GM18498 (cell line): ENCODE results near the gene NPAP1.
"Not testable (repeated sequence)": the region's sequence is repeated elsewhere in the genome, so short reads cannot be mapped to it uniquely, and the experiment has no call there.

ENCODE experiments used
- ATAC-seq: cut with Tn5 transposase; IDR thresholded peaks from one replicate; pipeline ENCODE4 v1.9.1; 2021; ENCODE audit warnings: mild to moderate bottlenecking, moderate library complexity; ENCODE audit not compliant: unreplicated experiment

The NPAP1 gene, protein sequence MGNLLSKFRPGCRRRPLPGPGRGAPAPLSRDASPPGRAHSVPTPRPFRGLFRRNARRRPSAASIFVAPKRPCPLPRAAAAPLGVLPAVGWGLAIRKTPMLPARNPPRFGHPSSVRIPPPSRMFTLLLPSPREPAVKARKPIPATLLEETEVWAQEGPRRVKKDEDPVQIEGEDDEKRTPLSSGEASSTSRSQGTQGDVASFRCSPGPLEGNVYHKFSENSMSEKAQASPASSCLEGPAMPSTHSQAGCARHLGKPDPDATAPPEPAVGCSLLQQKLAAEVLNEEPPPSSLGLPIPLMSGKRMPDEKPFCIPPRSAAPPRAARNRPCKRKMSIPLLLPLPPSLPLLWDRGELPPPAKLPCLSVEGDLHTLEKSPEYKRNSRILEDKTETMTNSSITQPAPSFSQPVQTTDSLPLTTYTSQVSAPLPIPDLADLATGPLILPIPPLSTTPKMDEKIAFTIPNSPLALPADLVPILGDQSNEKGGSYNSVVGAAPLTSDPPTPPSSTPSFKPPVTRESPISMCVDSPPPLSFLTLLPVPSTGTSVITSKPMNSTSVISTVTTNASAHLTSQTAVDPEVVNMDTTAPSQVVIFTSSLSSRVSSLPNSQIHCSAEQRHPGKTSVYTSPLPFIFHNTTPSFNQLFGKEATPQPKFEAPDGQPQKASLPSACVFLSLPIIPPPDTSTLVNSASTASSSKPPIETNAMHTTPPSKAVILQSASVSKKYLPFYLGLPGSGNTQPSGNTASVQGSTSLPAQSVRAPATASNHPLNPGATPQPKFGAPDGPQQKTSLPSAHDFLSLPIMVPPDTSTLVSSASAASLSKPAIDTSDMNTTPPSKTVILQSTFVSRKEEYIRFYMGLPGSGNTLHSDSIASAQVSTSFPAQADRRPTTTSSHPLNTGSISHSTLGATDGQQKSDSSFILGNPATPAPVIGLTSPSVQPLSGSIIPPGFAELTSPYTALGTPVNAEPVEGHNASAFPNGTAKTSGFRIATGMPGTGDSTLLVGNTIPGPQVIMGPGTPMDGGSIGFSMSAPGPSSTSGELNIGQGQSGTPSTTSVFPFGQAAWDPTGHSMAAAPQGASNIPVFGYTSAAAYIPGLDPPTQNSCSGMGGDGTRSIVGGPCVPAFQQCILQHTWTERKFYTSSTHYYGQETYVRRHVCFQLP

GRCh38 chr15:24675332-24676144 is at the start of gene NPAP1:
TSS of gene NPAP1 (plus strand) at chr15:24675775. CDS start at chr15:24675868, 93 bp downstream.
- no peak for ATAC-seq

DNA sequence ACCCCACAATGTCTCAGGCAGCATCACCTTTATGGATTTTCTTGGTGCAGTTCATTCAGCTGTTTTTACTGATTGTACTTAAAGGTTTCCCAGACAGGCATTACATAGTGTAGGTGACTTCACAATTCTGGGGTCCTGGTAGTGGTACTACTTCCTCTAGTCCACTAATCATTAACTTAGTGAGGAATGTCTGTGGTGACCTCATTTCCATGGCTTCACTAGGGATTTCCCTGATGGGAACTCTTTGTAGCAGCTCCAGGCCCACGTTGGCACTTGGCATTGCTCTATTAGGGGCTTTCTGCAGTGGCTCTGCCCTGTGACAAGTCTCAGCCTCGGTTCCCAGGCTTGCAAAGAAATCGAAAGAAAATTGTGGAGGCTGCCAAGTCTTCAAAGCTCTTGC is 48.1 kb upstream of the NPAP1 start:
- ATAC-seq: no peak

DNA sequence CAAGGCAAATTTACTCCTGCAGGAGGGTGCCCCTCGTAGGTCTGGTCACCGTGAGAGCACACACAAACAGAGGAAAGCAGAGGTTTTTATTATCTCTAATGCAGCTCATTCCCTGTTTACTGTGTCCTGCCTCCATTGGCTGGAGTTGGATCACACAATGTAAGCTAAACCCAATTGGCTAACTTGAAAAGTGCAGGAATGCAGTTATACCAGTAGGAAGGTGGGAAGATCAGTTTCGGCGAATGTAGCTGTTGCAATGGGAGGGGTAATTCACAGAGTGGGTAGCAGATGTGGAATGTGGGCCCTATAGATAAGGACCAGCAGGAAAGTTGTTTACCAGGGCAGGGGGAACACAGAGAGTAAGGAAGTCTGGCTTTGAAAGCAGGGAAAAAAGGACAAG is 42.5 kb upstream of the NPAP1 start:
- no peak for ATAC-seq

- not testable (repeated sequence) for ATAC-seq
Measured at GRCh38 chr15:24639412-24639811, 36.2 kb upstream of the NPAP1 start.

DNA sequence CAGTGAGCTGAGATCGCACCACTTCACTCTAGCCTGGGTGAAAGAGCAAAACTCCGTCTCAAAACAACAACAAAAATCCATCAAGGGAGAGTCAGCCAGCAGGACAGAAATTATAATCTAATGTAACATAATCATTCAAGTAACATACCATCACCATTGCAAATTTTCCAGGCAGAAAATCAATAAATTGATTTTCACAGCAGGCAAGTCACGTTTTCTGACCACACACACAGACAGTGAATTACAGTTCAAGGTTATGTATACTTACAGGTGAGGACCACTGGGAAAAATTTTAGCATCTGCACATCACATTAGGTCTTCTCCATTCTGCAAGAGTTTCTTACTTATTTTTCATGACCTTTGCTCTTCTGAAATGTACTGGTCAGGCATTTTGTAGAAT is 29.9 kb upstream of the NPAP1 start:
- no peak for ATAC-seq

- no peak for ATAC-seq
Measured at GRCh38 chr15:24659622-24660021, 16.0 kb upstream of the NPAP1 start.

DNA sequence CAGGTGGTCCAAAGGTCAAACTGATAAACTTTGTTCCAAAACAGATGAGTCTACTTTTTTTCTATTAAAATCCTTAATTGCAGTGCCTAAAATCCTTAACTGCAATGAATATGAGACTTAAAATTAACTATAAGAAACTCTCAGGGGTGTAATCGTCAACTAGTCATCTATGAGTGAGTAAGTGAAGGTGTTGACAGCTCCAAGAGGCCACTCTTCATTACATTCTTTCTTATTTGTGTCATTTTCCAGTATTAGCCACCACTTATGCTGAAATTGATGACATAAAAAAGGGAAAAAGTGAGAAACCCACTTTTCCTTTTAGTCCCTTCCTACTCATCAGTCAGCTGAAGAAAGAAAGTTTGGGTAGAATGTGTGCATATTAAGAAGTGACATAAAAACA is 12.6 kb upstream of the NPAP1 start:
- no peak for ATAC-seq

DNA sequence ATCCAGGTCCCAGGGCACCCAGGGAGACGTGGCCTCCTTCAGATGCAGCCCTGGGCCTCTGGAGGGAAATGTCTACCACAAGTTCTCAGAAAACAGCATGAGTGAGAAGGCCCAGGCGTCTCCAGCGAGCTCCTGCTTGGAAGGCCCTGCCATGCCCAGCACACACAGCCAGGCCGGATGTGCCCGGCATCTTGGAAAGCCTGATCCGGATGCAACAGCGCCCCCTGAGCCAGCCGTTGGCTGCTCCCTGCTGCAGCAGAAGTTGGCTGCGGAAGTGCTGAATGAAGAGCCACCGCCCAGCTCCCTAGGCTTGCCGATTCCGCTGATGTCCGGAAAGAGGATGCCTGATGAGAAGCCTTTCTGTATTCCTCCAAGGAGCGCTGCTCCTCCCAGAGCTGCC is 856 bp downstream of the NPAP1 start:
- no peak for ATAC-seq

DNA sequence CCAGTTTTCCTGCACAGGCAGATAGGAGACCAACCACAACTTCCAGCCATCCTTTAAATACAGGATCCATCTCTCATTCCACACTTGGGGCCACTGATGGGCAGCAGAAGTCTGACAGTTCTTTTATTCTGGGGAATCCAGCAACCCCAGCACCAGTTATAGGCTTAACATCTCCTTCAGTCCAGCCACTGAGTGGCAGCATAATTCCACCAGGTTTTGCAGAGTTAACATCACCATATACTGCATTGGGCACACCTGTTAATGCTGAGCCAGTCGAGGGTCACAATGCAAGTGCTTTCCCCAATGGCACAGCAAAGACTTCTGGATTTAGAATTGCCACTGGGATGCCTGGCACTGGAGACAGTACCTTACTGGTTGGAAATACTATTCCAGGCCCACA is 2.9 kb downstream of the NPAP1 start:
- no peak for ATAC-seq

GRCh38 chr15:24682002-24682401 is 6.4 kb downstream of the NPAP1 start:
- ATAC-seq: no peak

DNA sequence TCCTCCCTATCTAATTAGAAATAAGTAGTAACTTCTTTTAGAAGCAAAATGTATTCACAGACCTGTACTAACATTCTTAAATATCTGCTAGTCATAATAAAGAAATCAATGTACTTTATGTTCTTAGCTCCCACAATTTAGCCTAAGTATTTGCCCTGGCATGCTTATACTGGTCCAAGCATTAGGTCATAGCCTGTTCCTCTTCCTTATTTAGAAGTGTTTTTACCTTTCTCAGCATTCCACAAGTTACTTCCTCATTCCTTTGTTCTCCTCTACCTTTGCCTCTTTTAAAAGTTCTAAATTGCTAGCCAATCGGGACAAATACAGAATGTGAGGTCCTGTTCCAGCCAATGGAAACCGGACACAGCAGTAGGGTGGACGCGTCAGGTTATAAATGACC is 7.3 kb downstream of the NPAP1 start:
- not testable (repeated sequence) for ATAC-seq

- no peak for ATAC-seq
Measured at GRCh38 chr15:24683736-24684135, 8.2 kb downstream of the NPAP1 start.

DNA sequence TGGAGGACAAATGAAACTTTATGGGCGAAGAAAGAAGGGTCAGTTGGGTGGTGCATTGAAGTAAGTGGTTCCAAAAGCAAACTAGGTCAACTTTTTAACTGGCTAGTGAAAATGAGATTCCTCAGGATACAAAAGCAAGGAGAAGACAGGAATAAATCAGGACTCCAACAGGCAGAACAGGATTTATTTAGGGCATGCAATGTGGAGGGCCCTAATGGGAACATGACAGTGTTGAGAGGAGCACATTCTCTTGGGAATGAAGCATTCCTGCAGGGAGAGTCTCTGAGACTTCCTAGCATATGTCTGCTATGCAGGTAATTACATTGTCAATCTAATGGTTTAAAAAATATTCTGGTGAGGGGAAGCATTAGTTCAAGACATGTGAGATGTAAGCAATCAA is 8.7 kb downstream of the NPAP1 start:
- no peak for ATAC-seq

- ATAC-seq: no peak
Measured at GRCh38 chr15:24696201-24696600, 20.6 kb downstream of the NPAP1 start.

GRCh38 chr15:24696842-24697241 is 21.3 kb downstream of the NPAP1 start:
- ATAC-seq: no peak

DNA sequence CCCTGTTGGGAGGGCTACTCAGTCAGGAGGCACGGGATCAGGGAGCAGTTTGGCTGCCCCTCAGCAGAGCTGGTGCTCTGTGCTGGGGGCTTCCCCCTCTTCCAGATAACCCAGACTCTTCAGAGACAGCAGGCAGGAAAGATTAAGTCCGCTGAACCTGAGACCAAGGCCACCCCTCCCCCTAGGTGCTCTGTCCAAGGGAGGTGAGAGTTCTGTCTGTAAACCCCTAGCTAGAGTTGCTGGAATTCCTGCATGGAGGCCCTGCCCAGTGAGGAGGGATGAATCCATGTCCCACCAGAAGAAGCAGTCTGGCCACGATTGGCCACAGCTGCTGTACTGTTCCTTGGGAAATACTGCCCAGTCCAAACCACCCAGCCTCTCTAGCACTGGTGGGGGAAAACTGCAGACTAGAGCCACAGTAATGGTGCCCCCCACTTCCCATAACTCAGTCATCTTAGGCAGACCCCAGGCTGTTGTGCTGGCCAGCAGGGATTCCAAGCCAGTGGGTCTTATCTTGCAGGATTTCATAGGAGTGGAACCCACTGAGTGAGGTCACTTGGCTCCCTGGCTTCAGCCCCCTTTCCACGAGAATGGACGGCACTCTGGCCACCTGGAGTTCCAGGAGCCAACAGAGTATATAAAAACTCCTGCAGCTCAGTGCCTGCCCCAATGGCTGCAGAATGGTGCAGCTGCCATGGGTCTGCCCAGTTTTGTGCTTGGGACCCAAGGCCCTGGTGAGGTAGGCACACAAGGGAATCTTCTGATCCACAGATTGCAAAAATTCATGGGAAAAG is 42.9 kb downstream of the NPAP1 start:
- ATAC-seq: no peak

- no peak for ATAC-seq
Measured at GRCh38 chr15:24729760-24730159, 54.2 kb downstream of the NPAP1 start.
